Kidney epithelial cell (primary cell): ENCODE data around the gene CHRNA1. TPM values are rescaled to one million over a fixed set of nuclear protein-coding genes. Genes with fewer than 3 reads are reported as not detected.

Experiments used
- DNase-seq: peaks from one replicate; pipeline ENCODE4 v3.0.0-alpha.2; 2010; ENCODE audit warnings: low read depth
- H3K27me3 ChIP-seq: 2 replicates; pipeline ENCODE4 v1.6.0; 2011; ENCODE audit warnings: low read length; ENCODE audit not compliant: control insufficient read depth, insufficient read depth
- H3K36me3 ChIP-seq: 2 replicates; pipeline ENCODE4 v1.5.1; 2011; ENCODE audit warnings: low read length; ENCODE audit not compliant: control insufficient read depth, insufficient read depth
- H3K4me3 ChIP-seq: 2 replicates; pipeline ENCODE4 v1.5.1; 2011; ENCODE audit warnings: low read depth, mild to moderate bottlenecking, control low read depth, low read length
- CTCF ChIP-seq: IDR thresholded peaks from 2 replicates; pipeline ENCODE4 v1.5.1; 2011; ENCODE audit warnings: mild to moderate bottlenecking, moderate library complexity, low read length, control low read depth, inconsistent platforms; ENCODE audit not compliant: insufficient read depth, poor library complexity, severe bottlenecking
- total RNA-seq: library from RNA; depleted of rRNA; stranded (reverse); fragments of >200 nt; gene quantifications from 2 replicates; pipeline ENCODE4 v1.2.3, GENCODE V29; 2015

Gene CHRNA1
- total RNA-seq, 1 donor from 2014 or later: not detected

- H3K27me3 ChIP-seq: no peaks in the 10 kb centered on the region
- no peak overlapping the region for H3K4me3 ChIP-seq
- H3K36me3 ChIP-seq: no peaks in the 10 kb centered on the region
- no peak for TF ChIP-seq CTCF
- no peak for DNase-seq
These were observed 17.0 kb upstream of the CHRNA1 start for GRCh38 chr2:174781298-174781697.

DNA sequence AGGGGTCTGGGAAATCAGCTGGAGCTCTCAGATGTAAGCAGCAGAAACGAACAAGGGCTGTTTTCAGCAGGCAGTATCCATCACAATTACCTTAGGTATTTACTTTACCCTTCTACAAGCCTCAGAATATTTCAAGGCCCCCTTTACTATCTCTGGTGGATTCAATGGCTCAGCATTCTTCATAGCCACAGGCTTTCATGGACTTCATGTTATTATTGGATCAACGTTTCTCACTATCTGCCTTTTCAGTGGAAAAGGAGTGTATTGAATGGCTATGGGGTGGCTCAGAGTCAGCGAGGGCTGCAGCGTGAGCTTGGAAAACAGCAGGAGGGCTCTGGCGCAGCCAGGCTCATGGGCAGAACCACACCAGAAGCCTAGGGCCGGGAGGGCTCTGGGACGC is 16.6 kb upstream of the CHRNA1 start:
- no peak for TF ChIP-seq CTCF
- Histone ChIP-seq H3K4me3 (no peak overlapping the region), H3K27me3 (no peaks in the 10 kb centered on the region), H3K36me3 (no peaks in the 10 kb centered on the region)
- DNase-seq: no peak

DNA sequence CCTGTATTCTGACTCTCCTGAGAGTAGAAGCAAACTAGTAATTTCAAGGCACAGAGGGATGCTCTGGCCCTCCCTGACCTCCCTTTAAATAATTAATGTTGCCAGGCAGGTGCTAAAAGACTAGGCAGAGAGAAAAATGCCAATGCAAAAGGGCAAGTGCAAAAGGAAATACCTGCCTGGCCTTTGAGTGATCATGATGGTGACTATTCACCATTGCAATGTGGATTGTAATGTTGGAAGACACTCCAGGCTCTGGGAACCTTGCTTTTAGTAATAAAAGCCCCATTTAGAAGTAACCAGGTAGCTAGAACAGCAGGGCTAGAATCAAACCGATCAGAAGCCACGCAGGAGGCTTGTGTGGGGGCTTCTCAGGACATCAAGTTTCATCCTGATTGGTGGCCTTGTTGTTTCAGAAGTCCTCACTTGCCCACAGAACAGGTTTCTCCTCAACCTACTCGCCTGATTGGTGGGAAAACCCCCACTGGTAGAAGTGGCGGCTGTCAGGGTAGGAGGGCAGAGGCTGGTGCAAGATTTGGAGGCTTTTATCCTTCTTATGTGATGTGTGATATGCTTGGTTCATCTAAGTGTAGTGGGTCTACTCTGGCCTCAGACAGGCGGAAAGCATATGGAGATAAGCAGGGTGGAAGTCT is 16.0 kb upstream of the CHRNA1 start:
- Histone ChIP-seq H3K4me3 (no peak overlapping the region), H3K27me3 (no peaks in the 10 kb centered on the region), H3K36me3 (no peaks in the 10 kb centered on the region)
- TF ChIP-seq CTCF: no peak
- no peak for DNase-seq

DNA sequence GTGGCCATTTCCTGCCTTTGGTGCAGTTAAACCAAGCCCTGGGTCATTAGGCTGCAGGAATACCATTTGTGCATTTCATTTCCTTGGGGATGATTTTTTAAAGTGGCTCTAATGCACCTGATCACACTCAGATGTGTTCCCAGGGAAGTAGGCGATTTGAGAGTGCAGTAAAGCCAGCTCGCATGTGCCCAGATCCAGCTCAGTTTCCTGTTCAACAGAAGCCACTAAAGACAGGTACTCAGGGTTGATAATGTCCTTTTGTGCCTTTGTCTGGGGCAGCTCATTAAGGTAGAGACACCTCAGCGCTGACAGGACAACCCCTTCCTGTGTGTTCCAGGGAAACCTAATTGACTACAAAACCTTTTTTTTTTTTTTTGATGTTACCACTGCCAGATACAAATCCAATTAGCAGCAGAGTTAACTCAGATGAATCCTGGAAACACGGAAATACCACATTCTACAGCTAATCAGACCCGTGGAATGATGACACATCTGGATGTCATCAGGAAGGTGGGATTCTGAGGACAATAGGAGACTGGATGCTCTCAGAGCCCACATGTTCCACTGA is 15.2 kb upstream of the CHRNA1 start:
- no peaks in the 10 kb centered on the region for H3K27me3 ChIP-seq
- no peaks in the 10 kb centered on the region for H3K36me3 ChIP-seq
- H3K4me3 ChIP-seq: no peak overlapping the region
- no peak for DNase-seq
- TF ChIP-seq CTCF: no peak

DNA sequence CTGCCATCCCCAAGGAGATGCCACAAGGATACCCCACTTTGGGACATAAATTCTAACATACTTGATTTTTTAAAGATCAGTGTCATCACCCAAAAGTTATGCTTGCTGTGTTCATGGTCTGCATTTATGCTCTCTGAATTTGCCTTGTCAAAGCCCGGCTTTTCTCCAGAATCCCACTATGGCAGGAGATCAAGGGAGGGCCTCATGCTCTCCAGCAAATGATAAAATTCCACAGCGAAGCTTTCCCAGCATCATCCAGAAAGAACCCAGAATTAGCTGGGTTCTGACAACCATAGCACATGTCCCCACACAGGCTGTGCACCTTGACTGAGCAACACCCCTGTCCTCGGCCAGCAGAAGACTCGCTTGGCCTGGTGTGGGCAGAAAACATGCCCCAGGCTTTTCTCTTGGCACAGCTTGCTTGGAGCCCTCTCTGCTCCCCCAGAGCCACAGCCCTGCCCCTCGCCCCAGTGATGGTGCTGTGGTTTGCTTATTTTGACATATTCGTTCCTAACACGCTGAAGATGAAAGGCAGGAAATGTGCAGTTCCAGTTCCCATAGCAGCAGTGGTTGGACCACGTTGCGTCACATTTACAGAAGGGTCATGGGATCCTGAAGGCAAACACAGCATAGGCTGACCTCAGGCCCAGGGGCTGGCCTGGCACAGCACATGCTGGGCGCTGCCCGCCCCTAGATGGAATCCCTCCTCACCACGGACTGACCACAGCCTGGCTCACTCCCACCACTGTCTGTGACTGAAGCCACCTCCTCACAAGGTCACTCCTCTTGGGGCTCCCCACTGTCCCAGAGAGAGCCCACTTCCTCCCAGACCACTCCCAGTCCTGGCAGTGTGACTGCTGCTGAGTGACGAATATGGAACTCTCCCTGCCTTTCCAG is 14.1 kb upstream of the CHRNA1 start:
- DNase-seq: peak; percentile 75
- H3K36me3 ChIP-seq: no peaks in the 10 kb centered on the region
- no peak overlapping the region for H3K4me3 ChIP-seq
- no peak for TF ChIP-seq CTCF
- no peaks in the 10 kb centered on the region for H3K27me3 ChIP-seq
